Loucy (cell line): Measurements from ENCODE around the gene GPLD1.

Experiments
- EZH2phosphoT487 ChIP-seq: fragments of 200-600 bp; IDR thresholded peaks from 2 replicates; pipeline ENCODE4 v1.6.1; 2018; ENCODE audit warnings: antibody characterized with exemption, mild to moderate bottlenecking, moderate library complexity, borderline replicate concordance
- TF ChIP-seq, protein P1 (sequence below): fragments of 200-600 bp; sonication (generic); conservative IDR thresholded peaks from 2 replicates; pipeline ENCODE4 v1.5.1; 2014; ENCODE audit warnings: mild to moderate bottlenecking, antibody characterized with exemption, low read length

GRCh38 chr6:24403501-24403824, 85.9 kb downstream of the GPLD1 start:
- TF ChIP-seq, protein P1, sequence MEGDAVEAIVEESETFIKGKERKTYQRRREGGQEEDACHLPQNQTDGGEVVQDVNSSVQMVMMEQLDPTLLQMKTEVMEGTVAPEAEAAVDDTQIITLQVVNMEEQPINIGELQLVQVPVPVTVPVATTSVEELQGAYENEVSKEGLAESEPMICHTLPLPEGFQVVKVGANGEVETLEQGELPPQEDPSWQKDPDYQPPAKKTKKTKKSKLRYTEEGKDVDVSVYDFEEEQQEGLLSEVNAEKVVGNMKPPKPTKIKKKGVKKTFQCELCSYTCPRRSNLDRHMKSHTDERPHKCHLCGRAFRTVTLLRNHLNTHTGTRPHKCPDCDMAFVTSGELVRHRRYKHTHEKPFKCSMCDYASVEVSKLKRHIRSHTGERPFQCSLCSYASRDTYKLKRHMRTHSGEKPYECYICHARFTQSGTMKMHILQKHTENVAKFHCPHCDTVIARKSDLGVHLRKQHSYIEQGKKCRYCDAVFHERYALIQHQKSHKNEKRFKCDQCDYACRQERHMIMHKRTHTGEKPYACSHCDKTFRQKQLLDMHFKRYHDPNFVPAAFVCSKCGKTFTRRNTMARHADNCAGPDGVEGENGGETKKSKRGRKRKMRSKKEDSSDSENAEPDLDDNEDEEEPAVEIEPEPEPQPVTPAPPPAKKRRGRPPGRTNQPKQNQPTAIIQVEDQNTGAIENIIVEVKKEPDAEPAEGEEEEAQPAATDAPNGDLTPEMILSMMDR: no peak
- TF ChIP-seq EZH2phosphoT487: no peak
